IPS-20b (cell line): ENCODE results near the gene RAP2C.

Experiments used
- H3K27ac ChIP-seq: one replicate; pipeline ENCODE4 v1.5.1; 2013; ENCODE audit warnings: low read length
- H3K27me3 ChIP-seq: 2 replicates; pipeline ENCODE4 v1.6.1; 2013; ENCODE audit warnings: mild to moderate bottlenecking, low read length, inconsistent platforms; ENCODE audit not compliant: insufficient read depth
- H3K36me3 ChIP-seq: 2 replicates; pipeline ENCODE4 v1.6.1; 2013; ENCODE audit warnings: low read depth, mild to moderate bottlenecking, inconsistent platforms, low read length, moderate library complexity; ENCODE audit not compliant: insufficient read depth
- H3K4me1 ChIP-seq: 2 replicates; pipeline ENCODE4 v1.6.1; 2013; ENCODE audit warnings: mild to moderate bottlenecking, control low read depth, inconsistent platforms, low read length, moderate library complexity; ENCODE audit not compliant: insufficient read depth
- H3K4me3 ChIP-seq: 2 replicates; pipeline ENCODE4 v1.5.1; 2013; ENCODE audit warnings: mild to moderate bottlenecking, low read length, inconsistent platforms
- H3K9ac ChIP-seq: 2 replicates; pipeline ENCODE4 v1.6.1; 2013; ENCODE audit warnings: low read depth, mild to moderate bottlenecking, inconsistent platforms, low read length, moderate library complexity
- H3K9me3 ChIP-seq: 2 replicates; pipeline ENCODE4 v1.6.1; 2013; ENCODE audit warnings: mild to moderate bottlenecking, low read depth, low read length, inconsistent platforms; ENCODE audit not compliant: insufficient read depth

Gene RAP2C

GRCh38 chrX:132218100-132218812 is 991 bp downstream of the RAP2C start:
- Histone ChIP-seq H3K36me3 (peaks cover 16% of the 10 kb centered on the region), H3K27me3 (no peaks in the 10 kb centered on the region), H3K4me1 (peaks cover 3% of the 10 kb centered on the region; the same call in 1 of the 2 replicates), H3K4me3 (peak overlapping the region; percentile 90), H3K9me3 (no peaks in the 10 kb centered on the region), H3K27ac (no peak overlapping the region), H3K9ac (peak overlapping the region; percentile 85)

DNA sequence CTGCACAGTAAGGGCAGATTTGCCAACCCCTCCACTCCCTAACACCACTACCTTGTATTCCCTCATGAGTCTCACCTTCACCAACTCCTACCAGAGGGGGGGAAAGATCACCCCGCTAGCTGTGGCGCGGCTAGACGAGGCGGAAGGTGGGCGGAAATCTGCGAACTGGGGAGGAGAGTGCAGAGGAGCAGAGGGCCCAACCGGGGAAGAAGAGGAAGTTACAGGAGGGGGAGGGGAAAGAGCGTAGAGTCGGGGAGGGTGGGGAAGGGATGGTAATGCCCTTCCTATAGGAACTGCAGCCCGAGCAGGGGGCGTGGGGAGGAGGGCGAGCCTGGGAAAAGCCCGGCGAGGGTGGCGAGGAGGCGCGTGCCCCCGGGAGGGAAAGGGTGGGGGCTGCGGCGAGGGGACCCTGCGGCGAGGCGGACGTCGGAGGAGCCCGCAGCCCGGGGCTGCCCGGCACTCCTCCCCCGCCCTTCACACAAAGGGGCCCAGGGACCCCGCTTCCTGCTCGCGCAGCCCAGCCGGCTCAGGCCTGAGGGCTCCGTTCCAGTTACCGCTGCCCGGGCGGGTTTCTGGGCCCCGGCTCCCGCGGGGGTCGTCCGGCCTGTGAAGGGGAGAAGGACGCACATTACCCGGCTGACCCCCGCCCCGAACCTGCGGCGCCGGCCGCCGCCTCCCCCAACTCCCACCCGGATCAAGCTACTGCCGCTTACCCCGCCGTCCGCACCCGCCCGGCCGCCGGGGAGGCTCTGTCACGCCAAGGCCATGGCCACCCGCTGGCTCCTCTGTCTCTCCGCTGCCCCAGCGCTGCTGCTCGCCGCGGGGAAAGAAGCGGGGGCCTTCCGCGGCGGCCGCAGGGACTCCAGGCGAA is 1.8 kb downstream of the RAP2C start:
- Histone ChIP-seq H3K4me1 (peaks cover 3% of the 10 kb centered on the region; the same call in 1 of the 2 replicates), H3K36me3 (peaks cover 25% of the 10 kb centered on the region), H3K9ac (peak overlapping the region; percentile 70; the same call in 1 of the 2 replicates), H3K9me3 (no peaks in the 10 kb centered on the region), H3K4me3 (peak overlapping the region; percentile 78), H3K27me3 (no peaks in the 10 kb centered on the region), H3K27ac (peak overlapping the region; percentile 3)

GRCh38 chrX:132216806-132217202 is 2.4 kb downstream of the RAP2C start:
- peak overlapping the region; percentile 78 for H3K4me3 ChIP-seq
- peak overlapping the region; percentile 3 for H3K27ac ChIP-seq

GRCh38 chrX:132216283-132216682 is 3.0 kb downstream of the RAP2C start:
- Histone ChIP-seq H3K27me3 (no peaks in the 10 kb centered on the region), H3K9me3 (no peaks in the 10 kb centered on the region), H3K27ac (no peak overlapping the region), H3K4me1 (peaks cover 3% of the 10 kb centered on the region; the same call in 1 of the 2 replicates), H3K4me3 (peak overlapping the region; percentile 78), H3K9ac (no peak overlapping the region; the same call in 1 of the 2 replicates), H3K36me3 (peaks cover 34% of the 10 kb centered on the region)

More at GRCh38 chrX:132216806-132217202, 2.4 kb downstream of the RAP2C start:
- Histone ChIP-seq H3K36me3 (peaks cover 28% of the 10 kb centered on the region), H3K4me1 (peaks cover 3% of the 10 kb centered on the region; the same call in 1 of the 2 replicates), H3K9ac (peak overlapping the region; percentile 70; the same call in 1 of the 2 replicates), H3K27me3 (no peaks in the 10 kb centered on the region), H3K9me3 (no peaks in the 10 kb centered on the region)

- Histone ChIP-seq H3K4me1 (peaks cover 3% of the 10 kb centered on the region; the same call in 1 of the 2 replicates), H3K36me3 (peaks cover 39% of the 10 kb centered on the region), H3K9me3 (no peaks in the 10 kb centered on the region), H3K27ac (no peak overlapping the region), H3K9ac (no peak overlapping the region), H3K4me3 (no peak overlapping the region), H3K27me3 (no peaks in the 10 kb centered on the region)
Measured at GRCh38 chrX:132214518-132214917, 4.7 kb downstream of the RAP2C start.

DNA sequence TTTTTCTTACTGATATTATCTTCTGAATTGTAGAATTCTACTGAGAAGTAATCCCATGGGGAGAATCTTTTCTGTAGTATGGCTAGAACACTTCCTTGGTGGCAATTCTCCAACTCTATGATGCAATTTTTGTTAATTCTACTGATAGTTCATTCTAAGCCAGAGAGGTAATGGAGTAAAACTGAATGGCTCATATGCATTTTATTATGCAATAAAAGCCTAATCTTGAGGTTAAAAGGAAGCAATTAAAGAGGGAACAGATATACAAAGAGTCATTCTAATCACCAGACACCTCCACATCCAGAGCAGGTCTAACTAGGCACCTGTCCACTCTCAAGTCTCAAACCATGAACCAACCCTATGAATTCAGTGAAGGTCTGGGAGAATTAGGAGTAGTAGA is 9.7 kb downstream of the RAP2C start:
- Histone ChIP-seq H3K9ac (no peak overlapping the region), H3K27ac (no peak overlapping the region), H3K36me3 (peaks cover 47% of the 10 kb centered on the region), H3K4me3 (no peak overlapping the region), H3K4me1 (no peaks in the 10 kb centered on the region), H3K27me3 (no peaks in the 10 kb centered on the region), H3K9me3 (no peaks in the 10 kb centered on the region)

DNA sequence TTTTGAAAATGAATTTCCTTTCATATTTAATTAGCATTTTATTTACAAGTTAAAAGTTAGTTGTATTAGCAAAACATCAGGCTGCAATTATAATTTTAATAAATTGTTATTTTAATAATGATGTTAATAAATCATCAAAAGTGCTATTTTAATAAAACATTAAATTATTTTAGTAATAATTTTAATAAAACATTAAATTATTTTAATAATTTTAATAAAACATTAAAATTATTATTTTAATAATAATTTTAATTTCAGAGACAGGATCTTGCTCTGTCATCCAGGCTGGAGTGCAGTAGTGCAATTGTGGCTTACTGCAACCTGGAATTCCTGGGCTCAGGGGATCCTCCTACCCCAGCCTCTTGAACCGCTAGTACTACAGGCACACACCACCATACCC is 10.8 kb downstream of the RAP2C start:
- Histone ChIP-seq H3K4me1 (no peaks in the 10 kb centered on the region), H3K9me3 (no peaks in the 10 kb centered on the region), H3K36me3 (peaks cover 44% of the 10 kb centered on the region; the same call in 1 of the 2 replicates), H3K9ac (no peak overlapping the region), H3K27ac (no peak overlapping the region), H3K4me3 (no peak overlapping the region), H3K27me3 (no peaks in the 10 kb centered on the region)

DNA sequence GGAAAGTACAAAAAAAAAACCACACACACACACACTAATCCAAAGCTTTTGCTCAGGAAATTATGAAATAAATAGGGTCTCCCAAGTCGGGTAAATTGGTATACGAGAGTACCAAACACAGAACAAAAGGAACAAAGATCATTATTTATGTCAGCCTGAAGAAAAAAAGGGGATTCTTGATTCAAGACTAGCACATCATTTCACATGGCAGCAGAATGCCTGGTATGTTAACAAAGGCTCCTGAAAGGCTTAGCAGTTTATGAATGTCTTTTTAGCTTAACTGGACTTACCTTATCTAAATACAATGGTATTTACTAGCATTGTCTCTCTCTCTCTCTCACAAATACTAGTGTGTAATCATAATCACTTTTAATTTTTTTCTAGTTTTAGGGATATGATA is 11.3 kb downstream of the RAP2C start:
- Histone ChIP-seq H3K4me1 (no peaks in the 10 kb centered on the region), H3K9ac (no peak overlapping the region), H3K27me3 (no peaks in the 10 kb centered on the region), H3K4me3 (no peak overlapping the region), H3K36me3 (peaks cover 40% of the 10 kb centered on the region; the same call in 1 of the 2 replicates), H3K9me3 (no peaks in the 10 kb centered on the region), H3K27ac (no peak overlapping the region)

- Histone ChIP-seq H3K4me1 (no peaks in the 10 kb centered on the region), H3K36me3 (peaks cover 25% of the 10 kb centered on the region; the same call in 1 of the 2 replicates)
Measured at GRCh38 chrX:132206259-132206658, 13.0 kb downstream of the RAP2C start.

GRCh38 chrX:132204629-132205028 is 14.6 kb downstream of the RAP2C start:
- Histone ChIP-seq H3K27me3 (no peaks in the 10 kb centered on the region), H3K4me1 (no peaks in the 10 kb centered on the region), H3K27ac (no peak overlapping the region), H3K9ac (no peak overlapping the region), H3K4me3 (no peak overlapping the region), H3K9me3 (no peaks in the 10 kb centered on the region), H3K36me3 (peaks cover 20% of the 10 kb centered on the region; the same call in 1 of the 2 replicates)

More at GRCh38 chrX:132206259-132206658, 13.0 kb downstream of the RAP2C start:
- H3K27ac ChIP-seq, result no peak overlapping the region
- no peak overlapping the region for H3K9ac ChIP-seq
- H3K27me3 ChIP-seq, result no peaks in the 10 kb centered on the region
- H3K4me3 ChIP-seq, result no peak overlapping the region
- no peaks in the 10 kb centered on the region for H3K9me3 ChIP-seq

- H3K4me1 ChIP-seq, result no peaks in the 10 kb centered on the region
- H3K4me3 ChIP-seq, result no peak overlapping the region
- H3K9ac ChIP-seq, result no peak overlapping the region
- no peak overlapping the region for H3K27ac ChIP-seq
- H3K27me3 ChIP-seq, result no peaks in the 10 kb centered on the region
- H3K9me3 ChIP-seq, result no peaks in the 10 kb centered on the region
- peaks cover 20% of the 10 kb centered on the region; the same call in 1 of the 2 replicates for H3K36me3 ChIP-seq
Measured at GRCh38 chrX:132200976-132201375, 18.3 kb downstream of the RAP2C start.
